ENCODE results near the gene RASA3. TPM values are rescaled to one million over a fixed set of nuclear protein-coding genes. Genes with fewer than 3 reads are reported as not detected.

The RASA3 gene
- total and polyA plus RNA-seq, 12 donors, result 6.8 to 16.9 (median 10.3) TPM

DNA sequence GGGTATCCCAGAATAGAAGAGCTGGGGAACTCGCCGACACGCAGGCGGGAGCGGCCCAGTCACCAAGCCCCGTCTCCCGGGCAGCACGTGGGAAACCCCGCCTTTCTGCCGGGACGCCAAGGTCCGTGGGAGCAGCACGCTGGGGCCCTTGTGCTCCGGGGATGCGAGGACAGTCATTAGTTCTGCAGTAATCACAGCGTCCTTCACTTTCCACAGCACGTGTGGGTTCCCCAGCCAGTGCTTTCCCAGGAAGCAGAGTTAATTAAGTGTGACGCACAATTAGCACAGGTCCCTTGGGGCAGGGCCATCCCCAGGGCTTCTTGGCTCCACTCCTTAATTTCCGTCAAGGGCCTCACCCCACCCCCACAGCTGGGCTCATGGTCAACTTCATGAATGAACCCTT lies 94.2 kb downstream of the RASA3 start:
- no peak overlapping the region for H3K4me3 ChIP-seq
- 61 to 63% methylated on average over 19 of the region's 19 CpGs for WGBS, 2 donors
- H3K36me3 ChIP-seq, result peaks cover 0 to 38% (median 0%) of the 10 kb centered on the region in 9 donors
- TF ChIP-seq, protein P1, sequence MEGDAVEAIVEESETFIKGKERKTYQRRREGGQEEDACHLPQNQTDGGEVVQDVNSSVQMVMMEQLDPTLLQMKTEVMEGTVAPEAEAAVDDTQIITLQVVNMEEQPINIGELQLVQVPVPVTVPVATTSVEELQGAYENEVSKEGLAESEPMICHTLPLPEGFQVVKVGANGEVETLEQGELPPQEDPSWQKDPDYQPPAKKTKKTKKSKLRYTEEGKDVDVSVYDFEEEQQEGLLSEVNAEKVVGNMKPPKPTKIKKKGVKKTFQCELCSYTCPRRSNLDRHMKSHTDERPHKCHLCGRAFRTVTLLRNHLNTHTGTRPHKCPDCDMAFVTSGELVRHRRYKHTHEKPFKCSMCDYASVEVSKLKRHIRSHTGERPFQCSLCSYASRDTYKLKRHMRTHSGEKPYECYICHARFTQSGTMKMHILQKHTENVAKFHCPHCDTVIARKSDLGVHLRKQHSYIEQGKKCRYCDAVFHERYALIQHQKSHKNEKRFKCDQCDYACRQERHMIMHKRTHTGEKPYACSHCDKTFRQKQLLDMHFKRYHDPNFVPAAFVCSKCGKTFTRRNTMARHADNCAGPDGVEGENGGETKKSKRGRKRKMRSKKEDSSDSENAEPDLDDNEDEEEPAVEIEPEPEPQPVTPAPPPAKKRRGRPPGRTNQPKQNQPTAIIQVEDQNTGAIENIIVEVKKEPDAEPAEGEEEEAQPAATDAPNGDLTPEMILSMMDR (IDR thresholded peaks at IDR 0.05), result no peak
- intact Hi-C loops (cut with DNase I), result no loop called here
- DNase-seq, result peak; percentile 31 to 51
- H3K9me3 ChIP-seq, result no peaks in the 10 kb centered on the region
- peak overlapping the region in 2 of 10 donors; percentile 1 to 27 for H3K27ac ChIP-seq
- peak in 7 of 8 donors; percentile 7 to 45 (median 23) for ATAC-seq
- H3K27me3 ChIP-seq, result no peaks in the 10 kb centered on the region
- H3K4me1 ChIP-seq, result peaks cover 0 to 40% (median 13%) of the 10 kb centered on the region in 9 donors

DNA sequence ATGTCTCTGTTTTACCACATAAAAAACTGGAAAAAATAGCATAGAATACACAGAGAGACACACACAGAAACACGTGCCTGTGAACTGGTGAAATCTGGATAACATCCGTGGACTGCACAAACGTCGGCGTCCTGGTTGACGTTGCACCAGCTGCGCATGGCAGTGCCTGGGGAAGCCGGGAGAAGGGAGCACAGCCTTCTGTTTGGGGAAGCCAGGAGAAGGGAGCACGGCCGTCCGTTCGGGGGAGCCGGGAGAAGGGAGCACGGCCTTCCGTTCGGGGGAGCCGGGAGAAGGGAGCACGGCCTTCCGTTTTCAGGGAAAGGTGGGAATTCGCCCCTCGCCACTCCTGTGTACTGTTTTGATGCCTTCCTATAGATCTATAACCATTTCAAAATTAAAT lies 94.7 kb downstream of the RASA3 start:
- TF ChIP-seq, protein P1 (IDR thresholded peaks at IDR 0.05), result no peak
- H3K36me3 ChIP-seq, result peaks cover 0 to 38% (median 0%) of the 10 kb centered on the region in 9 donors

DNA sequence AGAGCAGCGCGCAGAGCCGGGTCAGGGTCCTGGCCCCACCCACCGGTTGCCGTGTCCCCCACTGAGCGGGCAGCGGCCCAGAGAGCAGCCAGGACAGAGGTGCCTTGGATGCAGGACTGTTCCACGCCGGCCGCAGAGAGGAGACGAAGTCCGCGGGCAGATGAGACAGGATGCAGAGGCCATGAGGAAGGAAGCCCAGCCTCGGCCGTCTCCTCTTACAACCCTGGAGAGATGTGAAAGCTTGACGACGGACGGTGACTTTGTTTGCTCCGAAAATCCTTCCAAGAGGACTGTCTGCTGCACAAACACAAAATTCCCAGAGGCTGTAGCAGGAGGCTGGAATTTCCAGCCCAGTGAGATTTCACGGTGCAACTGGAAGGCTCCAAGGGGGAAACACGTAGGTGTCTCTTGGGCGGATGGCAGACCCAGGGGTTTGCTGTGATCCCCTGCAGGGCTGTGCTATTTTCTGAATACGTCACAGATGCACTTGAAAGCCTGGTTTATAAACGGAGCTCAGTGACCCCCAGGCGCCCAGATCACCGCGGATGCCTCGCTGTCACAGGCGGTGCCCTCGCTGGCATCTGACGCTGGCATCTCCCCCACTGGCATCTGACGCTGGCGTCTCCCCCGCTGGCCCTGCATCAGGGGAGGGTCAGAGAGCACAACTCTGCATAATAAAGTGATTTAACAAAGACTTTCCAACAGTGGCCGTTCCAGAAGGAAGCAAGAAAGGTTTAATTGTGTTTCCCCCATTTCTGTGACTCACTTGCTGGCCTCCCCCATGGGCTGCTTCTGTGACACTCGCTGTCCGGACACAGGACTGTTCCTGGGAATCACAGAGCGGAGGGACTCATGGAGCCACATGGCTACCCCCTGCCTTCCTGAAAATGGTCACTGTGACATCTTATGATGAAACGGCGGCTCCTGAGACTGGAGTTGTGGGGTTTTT lies 96.6 kb downstream of the RASA3 start:
- Histone ChIP-seq H3K4me1 (peaks cover 6 to 50% (median 24%) of the 10 kb centered on the region in 9 donors), H3K36me3 (peaks cover 0 to 30% (median 0%) of the 10 kb centered on the region in 9 donors), H3K27me3 (no peaks in the 10 kb centered on the region), H3K4me3 (no peak overlapping the region), H3K27ac (peak overlapping the region in 4 of 10 donors; percentile 16 to 36 (median 26)), H3K9me3 (no peaks in the 10 kb centered on the region)
- DNase-seq (no peak), ATAC-seq (peak in 7 of 8 donors; percentile 11 to 70 (median 51))
- TF ChIP-seq, protein P1 (IDR thresholded peaks at IDR 0.05), result peak in 3 of 9 donors; percentile 7 to 13 (median 13)
- 56 to 65% methylated on average over 40 of the region's 40 CpGs for WGBS, 2 donors
- intact Hi-C loops (cut with DNase I), result no loop called here

More for the DNA sequence above, 94.7 kb downstream of the RASA3 start:
- intact Hi-C loops (cut with DNase I), result no loop called here
- H3K4me3 ChIP-seq, result no peak overlapping the region
- DNase-seq (no peak), ATAC-seq (no peak)
- no peaks in the 10 kb centered on the region for H3K27me3 ChIP-seq
- H3K9me3 ChIP-seq, result no peaks in the 10 kb centered on the region
- WGBS, 2 donors, result 91 to 98% methylated on average over 21 of the region's 21 CpGs
- H3K27ac ChIP-seq, result no peak overlapping the region
- peaks cover 0 to 38% (median 13%) of the 10 kb centered on the region in 9 donors for H3K4me1 ChIP-seq

DNA sequence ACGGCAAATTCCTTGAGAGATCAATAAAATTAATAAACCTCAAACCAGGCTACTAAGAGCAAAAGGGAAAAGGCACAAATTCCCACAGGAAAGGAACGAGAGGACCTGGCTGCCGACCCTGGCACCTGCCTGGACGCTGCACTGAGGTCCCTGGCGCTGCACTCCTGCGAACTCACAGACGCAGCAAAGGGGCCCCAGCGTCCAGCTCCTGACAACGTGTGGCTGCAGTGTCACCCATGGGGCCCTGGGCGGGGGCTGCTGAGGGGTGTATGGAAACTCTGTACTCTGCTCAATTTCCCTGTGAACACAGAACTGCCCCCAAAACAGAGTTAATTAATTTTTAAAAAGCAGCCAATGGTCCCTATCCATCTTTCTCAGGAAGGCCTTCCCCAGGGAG lies 97.2 kb downstream of the RASA3 start:
- DNase-seq (no peak), ATAC-seq (peak in 1 of 8 donors; percentile 11)
- no peak overlapping the region for H3K4me3 ChIP-seq
- no peaks in the 10 kb centered on the region for H3K27me3 ChIP-seq
- peaks cover 6 to 50% (median 24%) of the 10 kb centered on the region in 9 donors for H3K4me1 ChIP-seq
- WGBS, 2 donors, result 70 to 74% methylated on average over 10 of the region's 10 CpGs
- H3K27ac ChIP-seq, result peak overlapping the region in 4 of 10 donors; percentile 16 to 36 (median 26)
- H3K9me3 ChIP-seq, result no peaks in the 10 kb centered on the region
- H3K36me3 ChIP-seq, result peaks cover 0 to 28% (median 0%) of the 10 kb centered on the region in 9 donors
- intact Hi-C loops (cut with DNase I), result no loop called here
- TF ChIP-seq, protein P1 (IDR thresholded peaks at IDR 0.05), result no peak

All from heart right ventricle (tissue), 16 donors.